Fibroblast of the aortic adventitia (primary cell): ENCODE measurements around the gene GTF2A1L. TPM values are rescaled to one million over a fixed set of nuclear protein-coding genes. Genes with fewer than 3 reads are reported as not detected.

ENCODE experiments used
- DNase-seq: peaks from one replicate; pipeline ENCODE4 v3.0.0-alpha.2; 2010; ENCODE audit warnings: low read depth
- H3K4me3 ChIP-seq: 2 replicates; pipeline ENCODE4 v1.5.1; 2011; ENCODE audit warnings: low read depth, mild to moderate bottlenecking, control low read depth, low read length, moderate library complexity
- total RNA-seq: library from RNA; depleted of rRNA; stranded (reverse); fragments of >200 nt; gene quantifications from 2 replicates; pipeline ENCODE4 v1.2.3, GENCODE V29; 2012; ENCODE audit warnings: low replicate concordance
- TF ChIP-seq, protein P1 (sequence below): IDR thresholded peaks from 2 replicates; pipeline ENCODE4 v1.5.1; 2011; ENCODE audit warnings: mild to moderate bottlenecking, low read length, control low read depth, inconsistent platforms; ENCODE audit not compliant: insufficient read depth

GTF2A1L gene
- total RNA-seq, 1 donor = 5.0 TPM

DNA sequence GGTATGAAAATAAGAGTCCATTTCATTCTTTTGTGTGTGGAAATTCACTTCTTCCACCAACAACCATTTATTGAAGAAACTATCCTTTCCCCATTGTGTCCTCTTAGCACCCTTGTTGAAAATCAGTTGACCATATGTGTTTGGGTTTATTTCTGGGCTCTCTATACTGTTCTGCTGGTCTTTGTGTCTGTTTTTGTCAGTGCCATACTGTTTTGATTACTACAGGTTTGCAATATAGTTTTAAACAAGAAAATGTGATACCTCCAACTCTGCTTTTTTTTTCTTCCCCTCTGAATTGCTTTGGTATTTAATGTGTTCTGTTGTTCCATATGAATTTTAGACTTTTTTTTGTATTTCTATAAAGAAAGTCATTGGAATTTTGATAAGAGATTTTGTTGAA lies 8.4 kb downstream of the GTF2A1L start:
- TF ChIP-seq, protein P1, sequence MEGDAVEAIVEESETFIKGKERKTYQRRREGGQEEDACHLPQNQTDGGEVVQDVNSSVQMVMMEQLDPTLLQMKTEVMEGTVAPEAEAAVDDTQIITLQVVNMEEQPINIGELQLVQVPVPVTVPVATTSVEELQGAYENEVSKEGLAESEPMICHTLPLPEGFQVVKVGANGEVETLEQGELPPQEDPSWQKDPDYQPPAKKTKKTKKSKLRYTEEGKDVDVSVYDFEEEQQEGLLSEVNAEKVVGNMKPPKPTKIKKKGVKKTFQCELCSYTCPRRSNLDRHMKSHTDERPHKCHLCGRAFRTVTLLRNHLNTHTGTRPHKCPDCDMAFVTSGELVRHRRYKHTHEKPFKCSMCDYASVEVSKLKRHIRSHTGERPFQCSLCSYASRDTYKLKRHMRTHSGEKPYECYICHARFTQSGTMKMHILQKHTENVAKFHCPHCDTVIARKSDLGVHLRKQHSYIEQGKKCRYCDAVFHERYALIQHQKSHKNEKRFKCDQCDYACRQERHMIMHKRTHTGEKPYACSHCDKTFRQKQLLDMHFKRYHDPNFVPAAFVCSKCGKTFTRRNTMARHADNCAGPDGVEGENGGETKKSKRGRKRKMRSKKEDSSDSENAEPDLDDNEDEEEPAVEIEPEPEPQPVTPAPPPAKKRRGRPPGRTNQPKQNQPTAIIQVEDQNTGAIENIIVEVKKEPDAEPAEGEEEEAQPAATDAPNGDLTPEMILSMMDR = no peak
- DNase-seq = no peak
- no peak overlapping the region for H3K4me3 ChIP-seq

DNA sequence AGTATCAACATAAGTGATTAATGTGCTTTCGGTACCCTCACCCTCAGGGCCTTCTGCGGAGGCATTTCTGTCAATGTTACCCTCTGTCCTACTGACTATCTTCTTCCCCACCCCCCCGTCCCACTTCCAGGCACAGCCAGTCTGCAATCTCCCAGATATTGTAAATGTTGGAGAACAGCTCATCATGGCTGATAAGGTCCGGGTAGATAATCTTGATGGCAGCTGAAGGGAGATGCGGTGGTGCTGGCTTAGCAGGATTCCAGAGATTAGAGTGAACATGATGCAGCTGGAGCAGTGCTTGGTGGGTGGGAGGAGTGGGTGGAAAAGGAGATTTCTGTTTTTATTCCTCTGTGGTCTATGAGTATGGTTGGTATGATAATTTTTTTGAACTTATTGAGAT lies 15.5 kb downstream of the GTF2A1L start:
- TF ChIP-seq, protein P1 = no peak
- H3K4me3 ChIP-seq = no peak overlapping the region
- no peak for DNase-seq

DNA sequence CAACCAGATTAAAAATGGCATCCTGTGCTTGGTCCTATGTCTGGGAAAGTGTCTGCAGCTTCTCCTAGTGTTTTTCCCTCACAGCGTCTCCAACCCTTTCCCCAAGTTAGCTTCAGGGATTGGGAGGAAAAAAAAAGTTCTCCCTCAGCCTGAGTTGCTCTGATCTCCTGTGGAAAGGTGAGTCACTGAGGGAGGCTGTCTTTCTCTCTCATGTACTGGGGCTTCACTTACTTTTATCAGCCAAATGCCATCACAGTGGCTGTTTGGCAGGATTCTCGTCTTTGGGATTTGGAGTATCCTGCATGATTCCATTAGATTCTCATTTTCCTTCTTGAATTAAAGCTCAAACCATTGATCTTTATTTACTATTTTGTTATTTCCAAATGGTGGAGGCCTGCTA lies 18.1 kb downstream of the GTF2A1L start:
- no peak overlapping the region for H3K4me3 ChIP-seq
- DNase-seq = no peak
- TF ChIP-seq, protein P1 = no peak

DNA sequence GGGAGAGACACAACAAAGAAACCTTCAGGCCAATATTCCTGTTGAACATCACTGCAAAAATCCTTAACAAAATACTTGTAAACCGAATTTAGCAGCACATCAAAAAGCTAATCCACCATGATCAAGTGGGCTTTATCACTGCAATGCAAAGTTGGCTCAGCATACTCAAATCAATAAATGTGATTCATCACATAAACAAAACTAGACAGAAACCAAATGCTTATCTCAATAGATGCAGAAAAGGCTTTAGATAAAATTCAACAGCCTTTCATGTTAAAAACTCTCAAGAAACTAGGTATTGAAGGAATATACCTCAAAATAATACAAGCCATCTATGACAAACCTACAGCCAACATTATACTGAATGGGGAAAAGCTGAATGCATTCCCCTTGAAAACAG lies 20.6 kb downstream of the GTF2A1L start:
- TF ChIP-seq, protein P1 = no peak
- no peak overlapping the region for H3K4me3 ChIP-seq
- DNase-seq = no peak

DNA sequence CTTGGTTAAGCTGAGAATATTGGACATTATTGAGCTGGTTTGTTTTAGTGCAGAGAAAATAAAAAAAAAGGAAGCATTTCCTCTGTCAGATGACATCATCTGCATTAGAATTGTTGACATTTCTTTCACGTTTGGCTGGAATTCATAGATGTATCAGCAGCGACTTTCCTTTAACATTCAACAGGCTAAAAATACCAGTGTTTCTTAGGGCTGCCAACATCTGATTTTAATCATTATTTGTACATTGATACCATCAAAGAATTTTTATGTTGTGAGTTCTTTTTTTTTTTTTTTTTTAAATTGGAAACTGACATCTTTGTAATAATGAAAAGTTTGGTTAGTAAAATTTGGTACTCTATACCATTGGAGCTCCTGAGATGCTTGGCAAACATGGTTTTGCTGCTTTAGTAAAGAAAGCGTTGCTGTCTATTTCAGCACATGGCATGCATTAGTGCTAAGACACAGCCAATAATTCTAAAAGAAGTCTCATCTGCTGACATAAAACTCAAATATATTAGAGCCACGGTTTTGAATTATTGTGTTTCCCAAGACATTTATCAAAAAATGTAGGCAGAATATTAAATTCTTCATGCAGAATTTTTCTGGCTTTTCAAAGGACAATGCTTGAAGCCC lies 33.6 kb downstream of the GTF2A1L start:
- no peak overlapping the region for H3K4me3 ChIP-seq
- TF ChIP-seq, protein P1 = no peak
- DNase-seq = peak; percentile 31

DNA sequence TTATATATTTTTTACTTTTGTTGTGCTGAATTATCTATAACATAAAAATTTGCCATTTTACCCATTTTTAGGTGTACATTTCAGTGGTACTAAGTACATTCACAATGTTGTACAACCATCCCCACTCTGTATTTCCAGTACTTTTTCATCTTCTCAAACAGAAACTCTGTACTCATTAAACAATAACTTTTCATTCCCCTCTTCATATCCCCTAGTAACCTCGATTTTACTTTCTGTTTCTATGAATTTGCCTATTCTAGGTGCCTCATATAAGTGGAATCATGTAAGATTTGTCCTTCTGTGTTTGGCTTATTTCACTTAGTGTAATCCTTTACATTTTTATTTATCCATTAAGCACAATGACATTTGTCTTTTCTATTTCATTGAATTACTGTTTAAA lies 51.3 kb downstream of the GTF2A1L start:
- DNase-seq = no peak
- no peak overlapping the region for H3K4me3 ChIP-seq

More for the DNA sequence above, 51.3 kb downstream of the GTF2A1L start:
- TF ChIP-seq, protein P1 = no peak
